ENCODE measurements around the gene IL17C.

IL17C gene

GRCh38 chr16:88651276-88651988 lies 13.1 kb downstream of the IL17C start:
- H4K20me1 ChIP-seq (ENCODE audit: insufficient read depth, low read length) = no peaks in the 10 kb centered on the region
- no peaks in the 10 kb centered on the region for H3K79me2 ChIP-seq (ENCODE audit: insufficient read depth, low read length)
- no peak overlapping the region for H2AFZ ChIP-seq (ENCODE audit: low read length)
- H3K4me2 ChIP-seq (ENCODE audit: low read length) = peak overlapping the region; percentile 96
- peaks cover 69% of the 10 kb centered on the region for H3K36me3 ChIP-seq (ENCODE audit: insufficient read depth, low read length)
- H3K9ac ChIP-seq (ENCODE audit: low read length) = peak overlapping the region; percentile 96
- H3K4me1 ChIP-seq (ENCODE audit: insufficient read depth, low read length, severe bottlenecking) = peaks cover 36% of the 10 kb centered on the region
- H3F3A ChIP-seq (ENCODE audit: insufficient read depth, low read length) = no peaks in the 10 kb centered on the region
- H3K9me3 ChIP-seq (ENCODE audit: low read length) = no peaks in the 10 kb centered on the region
- TF ChIP-seq, protein P1, sequence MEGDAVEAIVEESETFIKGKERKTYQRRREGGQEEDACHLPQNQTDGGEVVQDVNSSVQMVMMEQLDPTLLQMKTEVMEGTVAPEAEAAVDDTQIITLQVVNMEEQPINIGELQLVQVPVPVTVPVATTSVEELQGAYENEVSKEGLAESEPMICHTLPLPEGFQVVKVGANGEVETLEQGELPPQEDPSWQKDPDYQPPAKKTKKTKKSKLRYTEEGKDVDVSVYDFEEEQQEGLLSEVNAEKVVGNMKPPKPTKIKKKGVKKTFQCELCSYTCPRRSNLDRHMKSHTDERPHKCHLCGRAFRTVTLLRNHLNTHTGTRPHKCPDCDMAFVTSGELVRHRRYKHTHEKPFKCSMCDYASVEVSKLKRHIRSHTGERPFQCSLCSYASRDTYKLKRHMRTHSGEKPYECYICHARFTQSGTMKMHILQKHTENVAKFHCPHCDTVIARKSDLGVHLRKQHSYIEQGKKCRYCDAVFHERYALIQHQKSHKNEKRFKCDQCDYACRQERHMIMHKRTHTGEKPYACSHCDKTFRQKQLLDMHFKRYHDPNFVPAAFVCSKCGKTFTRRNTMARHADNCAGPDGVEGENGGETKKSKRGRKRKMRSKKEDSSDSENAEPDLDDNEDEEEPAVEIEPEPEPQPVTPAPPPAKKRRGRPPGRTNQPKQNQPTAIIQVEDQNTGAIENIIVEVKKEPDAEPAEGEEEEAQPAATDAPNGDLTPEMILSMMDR (IDR thresholded peaks at IDR 0.05; ENCODE audit: low read length) = no peak
- no peak for TF ChIP-seq EZH2 (IDR thresholded peaks at IDR 0.05; ENCODE audit: borderline replicate concordance, low read length)
- H3K27me3 ChIP-seq (ENCODE audit: insufficient read depth, low read length) = no peaks in the 10 kb centered on the region
- H3K4me3 ChIP-seq (ENCODE audit: low read depth, low read length, poor library complexity, severe bottlenecking) = peak overlapping the region; percentile 94
- peak overlapping the region; percentile 95 for H3K27ac ChIP-seq (ENCODE audit: low read depth, low read length, poor library complexity, severe bottlenecking)
- no peaks in the 10 kb centered on the region for H3K9me2 ChIP-seq (ENCODE audit: low read depth, low read length)

DNA sequence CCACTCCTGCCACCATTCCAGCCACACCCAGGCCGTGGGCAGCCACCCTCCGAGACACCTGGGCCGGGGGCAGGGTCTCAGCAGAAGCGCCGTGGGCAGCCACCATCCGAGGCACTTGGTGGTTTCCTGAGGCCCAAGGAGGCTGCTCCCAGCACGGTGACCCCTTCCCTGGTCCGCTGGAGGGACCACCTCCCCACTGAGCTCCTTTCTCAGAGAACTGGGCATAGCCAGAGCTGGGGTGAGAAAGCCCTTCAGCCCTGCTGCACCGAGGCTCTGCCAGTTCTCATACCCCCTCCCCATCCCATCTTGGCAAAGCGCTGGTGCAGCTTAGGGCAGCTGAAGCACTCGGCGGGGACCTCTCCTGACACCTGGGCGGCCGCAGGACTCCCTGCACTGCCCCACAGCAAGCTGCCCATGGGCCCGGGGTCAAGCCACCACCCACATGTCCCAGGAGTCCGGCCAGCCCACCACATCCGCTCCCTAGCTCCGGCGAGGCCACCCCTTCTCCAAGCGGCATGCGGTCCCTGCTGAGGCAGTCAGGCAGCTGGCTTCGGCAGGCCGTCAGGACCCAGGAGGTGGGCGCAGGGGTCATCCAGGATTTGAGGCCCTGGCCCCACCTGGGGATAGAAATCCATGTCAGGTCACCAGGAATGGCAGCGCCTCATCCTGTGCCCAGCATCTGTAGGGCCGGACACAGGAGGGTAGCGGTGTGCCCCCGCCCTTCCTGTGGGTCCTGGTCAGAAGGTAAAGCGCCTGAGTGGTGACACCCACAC lies 13.8 kb downstream of the IL17C start:
- Histone ChIP-seq H3K4me2 (ENCODE audit: low read length) (peak overlapping the region; percentile 96), H2AFZ (ENCODE audit: low read length) (no peak overlapping the region), H3F3A (ENCODE audit: insufficient read depth, low read length) (no peaks in the 10 kb centered on the region), H3K27ac (ENCODE audit: low read depth, low read length, poor library complexity, severe bottlenecking) (peak overlapping the region; percentile 95), H3K9me2 (ENCODE audit: low read depth, low read length) (no peaks in the 10 kb centered on the region), H3K79me2 (ENCODE audit: insufficient read depth, low read length) (no peaks in the 10 kb centered on the region), H3K4me3 (ENCODE audit: low read depth, low read length, poor library complexity, severe bottlenecking) (peak overlapping the region; percentile 94), H3K36me3 (ENCODE audit: insufficient read depth, low read length) (peaks cover 69% of the 10 kb centered on the region), H3K27me3 (ENCODE audit: insufficient read depth, low read length) (no peaks in the 10 kb centered on the region), H3K9me3 (ENCODE audit: low read length) (no peaks in the 10 kb centered on the region), H3K9ac (ENCODE audit: low read length) (peak overlapping the region; percentile 96), H4K20me1 (ENCODE audit: insufficient read depth, low read length) (no peaks in the 10 kb centered on the region), H3K4me1 (ENCODE audit: insufficient read depth, low read length, severe bottlenecking) (peaks cover 37% of the 10 kb centered on the region)
- TF ChIP-seq, protein P1 (IDR thresholded peaks at IDR 0.05; ENCODE audit: low read length) = no peak
- no peak for TF ChIP-seq EZH2 (IDR thresholded peaks at IDR 0.05; ENCODE audit: borderline replicate concordance, low read length)

GRCh38 chr16:88652762-88653063 lies 14.3 kb downstream of the IL17C start:
- TF ChIP-seq, protein P1 (IDR thresholded peaks at IDR 0.05; ENCODE audit: low read length) = no peak
- no peak for TF ChIP-seq EZH2 (IDR thresholded peaks at IDR 0.05; ENCODE audit: borderline replicate concordance, low read length)
- Histone ChIP-seq H4K20me1 (ENCODE audit: insufficient read depth, low read length) (no peaks in the 10 kb centered on the region), H3K9ac (ENCODE audit: low read length) (no peak overlapping the region)

More at GRCh38 chr16:88652762-88653063, 14.3 kb downstream of the IL17C start:
- H3K9me3 ChIP-seq (ENCODE audit: low read length) = no peaks in the 10 kb centered on the region
- H3K9me2 ChIP-seq (ENCODE audit: low read depth, low read length) = no peaks in the 10 kb centered on the region
- H3K4me2 ChIP-seq (ENCODE audit: low read length) = no peak overlapping the region
- no peaks in the 10 kb centered on the region for H3K27me3 ChIP-seq (ENCODE audit: insufficient read depth, low read length)
- H3K36me3 ChIP-seq (ENCODE audit: insufficient read depth, low read length) = peaks cover 68% of the 10 kb centered on the region
- no peak overlapping the region for H3K4me3 ChIP-seq (ENCODE audit: low read depth, low read length, poor library complexity, severe bottlenecking)
- no peak overlapping the region for H2AFZ ChIP-seq (ENCODE audit: low read length)
- no peak overlapping the region for H3K27ac ChIP-seq (ENCODE audit: low read depth, low read length, poor library complexity, severe bottlenecking)
- peaks cover 42% of the 10 kb centered on the region for H3K4me1 ChIP-seq (ENCODE audit: insufficient read depth, low read length, severe bottlenecking)
- H3F3A ChIP-seq (ENCODE audit: insufficient read depth, low read length) = no peaks in the 10 kb centered on the region
- H3K79me2 ChIP-seq (ENCODE audit: insufficient read depth, low read length) = no peaks in the 10 kb centered on the region
